IPS-20b (cell line): Measurements from ENCODE around the gene ELL.

Experiments used
- H3K27ac ChIP-seq: one replicate; pipeline ENCODE4 v1.5.1; 2013; ENCODE audit warnings: low read length
- H3K27me3 ChIP-seq: 2 replicates; pipeline ENCODE4 v1.6.1; 2013; ENCODE audit warnings: mild to moderate bottlenecking, low read length, inconsistent platforms; ENCODE audit not compliant: insufficient read depth
- H3K36me3 ChIP-seq: 2 replicates; pipeline ENCODE4 v1.6.1; 2013; ENCODE audit warnings: low read depth, mild to moderate bottlenecking, inconsistent platforms, low read length, moderate library complexity; ENCODE audit not compliant: insufficient read depth
- H3K4me1 ChIP-seq: 2 replicates; pipeline ENCODE4 v1.6.1; 2013; ENCODE audit warnings: mild to moderate bottlenecking, control low read depth, inconsistent platforms, low read length, moderate library complexity; ENCODE audit not compliant: insufficient read depth
- H3K4me3 ChIP-seq: 2 replicates; pipeline ENCODE4 v1.5.1; 2013; ENCODE audit warnings: mild to moderate bottlenecking, low read length, inconsistent platforms
- H3K9ac ChIP-seq: 2 replicates; pipeline ENCODE4 v1.6.1; 2013; ENCODE audit warnings: low read depth, mild to moderate bottlenecking, inconsistent platforms, low read length, moderate library complexity
- H3K9me3 ChIP-seq: 2 replicates; pipeline ENCODE4 v1.6.1; 2013; ENCODE audit warnings: mild to moderate bottlenecking, low read depth, low read length, inconsistent platforms; ENCODE audit not compliant: insufficient read depth

Gene ELL

GRCh38 chr19:18480006-18480691, 41.7 kb downstream of the ELL start:
- H3K4me1 ChIP-seq, result no peaks in the 10 kb centered on the region; the same call in 1 of the 2 replicates
- H3K27ac ChIP-seq, result no peak overlapping the region
- H3K27me3 ChIP-seq, result no peaks in the 10 kb centered on the region
- no peaks in the 10 kb centered on the region for H3K9me3 ChIP-seq
- no peak overlapping the region for H3K4me3 ChIP-seq
- no peak overlapping the region for H3K9ac ChIP-seq
- H3K36me3 ChIP-seq, result no peaks in the 10 kb centered on the region

- H3K9me3 ChIP-seq, result no peaks in the 10 kb centered on the region
- H3K27me3 ChIP-seq, result no peaks in the 10 kb centered on the region
- H3K4me1 ChIP-seq, result no peaks in the 10 kb centered on the region; the same call in 1 of the 2 replicates
- H3K36me3 ChIP-seq, result no peaks in the 10 kb centered on the region
- no peak overlapping the region for H3K4me3 ChIP-seq
- no peak overlapping the region for H3K27ac ChIP-seq
- no peak overlapping the region for H3K9ac ChIP-seq
Measured at GRCh38 chr19:18478545-18479311, 43.1 kb downstream of the ELL start.

- Histone ChIP-seq H3K27me3 (no peaks in the 10 kb centered on the region), H3K27ac (no peak overlapping the region), H3K36me3 (no peaks in the 10 kb centered on the region), H3K4me3 (no peak overlapping the region), H3K9ac (no peak overlapping the region), H3K4me1 (no peaks in the 10 kb centered on the region; the same call in 1 of the 2 replicates), H3K9me3 (no peaks in the 10 kb centered on the region)
Measured at GRCh38 chr19:18477974-18478373, 43.9 kb downstream of the ELL start.

- Histone ChIP-seq H3K4me3 (no peak overlapping the region), H3K27ac (no peak overlapping the region), H3K4me1 (no peaks in the 10 kb centered on the region; the same call in 1 of the 2 replicates), H3K9ac (no peak overlapping the region), H3K27me3 (no peaks in the 10 kb centered on the region), H3K9me3 (no peaks in the 10 kb centered on the region), H3K36me3 (no peaks in the 10 kb centered on the region)
Measured at GRCh38 chr19:18477042-18477779, 44.7 kb downstream of the ELL start.

- H3K9ac ChIP-seq, result no peak overlapping the region
Measured at GRCh38 chr19:18476507-18477041, 45.3 kb downstream of the ELL start.

GRCh38 chr19:18475762-18476331, 46.0 kb downstream of the ELL start:
- no peak overlapping the region for H3K4me3 ChIP-seq
- H3K27ac ChIP-seq, result no peak overlapping the region
- H3K36me3 ChIP-seq, result no peaks in the 10 kb centered on the region
- H3K9me3 ChIP-seq, result no peaks in the 10 kb centered on the region
- no peaks in the 10 kb centered on the region for H3K27me3 ChIP-seq
- H3K4me1 ChIP-seq, result no peaks in the 10 kb centered on the region; the same call in 1 of the 2 replicates
- no peak overlapping the region for H3K9ac ChIP-seq

More at GRCh38 chr19:18476507-18477041, 45.3 kb downstream of the ELL start:
- Histone ChIP-seq H3K4me1 (no peaks in the 10 kb centered on the region; the same call in 1 of the 2 replicates), H3K36me3 (no peaks in the 10 kb centered on the region), H3K9me3 (no peaks in the 10 kb centered on the region), H3K4me3 (no peak overlapping the region), H3K27ac (no peak overlapping the region), H3K27me3 (no peaks in the 10 kb centered on the region)

GRCh38 chr19:18475004-18475453, 46.8 kb downstream of the ELL start:
- H3K4me3 ChIP-seq, result no peak overlapping the region
- no peak overlapping the region for H3K27ac ChIP-seq
- peaks cover 3% of the 10 kb centered on the region; the same call in 1 of the 2 replicates for H3K4me1 ChIP-seq
- H3K9ac ChIP-seq, result no peak overlapping the region
- H3K27me3 ChIP-seq, result no peaks in the 10 kb centered on the region
- H3K36me3 ChIP-seq, result no peaks in the 10 kb centered on the region
- H3K9me3 ChIP-seq, result no peaks in the 10 kb centered on the region

GRCh38 chr19:18474366-18474887, 47.4 kb downstream of the ELL start:
- H3K27ac ChIP-seq, result no peak overlapping the region
- no peak overlapping the region for H3K9ac ChIP-seq
- H3K27me3 ChIP-seq, result no peaks in the 10 kb centered on the region
- H3K36me3 ChIP-seq, result no peaks in the 10 kb centered on the region
- H3K4me1 ChIP-seq, result peaks cover 3% of the 10 kb centered on the region; the same call in 1 of the 2 replicates
- no peak overlapping the region for H3K4me3 ChIP-seq
- H3K9me3 ChIP-seq, result no peaks in the 10 kb centered on the region

- Histone ChIP-seq H3K4me1 (0 out of 2 replicates have a peak, but pooled peaks cover 3% of the 10 kb centered on the region), H3K9ac (no peak overlapping the region)
Measured at GRCh38 chr19:18473706-18474087, 48.2 kb downstream of the ELL start.

GRCh38 chr19:18473003-18473705, 48.7 kb downstream of the ELL start:
- Histone ChIP-seq H3K4me3 (no peak overlapping the region), H3K27me3 (no peaks in the 10 kb centered on the region), H3K9me3 (no peaks in the 10 kb centered on the region), H3K36me3 (no peaks in the 10 kb centered on the region), H3K27ac (no peak overlapping the region), H3K9ac (no peak overlapping the region; the same call in 1 of the 2 replicates), H3K4me1 (0 out of 2 replicates have a peak, but pooled peaks cover 3% of the 10 kb centered on the region)

More at GRCh38 chr19:18473706-18474087, 48.2 kb downstream of the ELL start:
- Histone ChIP-seq H3K27me3 (no peaks in the 10 kb centered on the region), H3K36me3 (no peaks in the 10 kb centered on the region), H3K9me3 (no peaks in the 10 kb centered on the region), H3K27ac (no peak overlapping the region), H3K4me3 (no peak overlapping the region)
